Heart right ventricle (tissue), 16 donors: ENCODE measurements around the gene FBXO28. TPM values are rescaled to one million over a fixed set of nuclear protein-coding genes. Genes with fewer than 3 reads are reported as not detected.

Experiments
- ATAC-seq, 8 donors: fragments of 200-7000 bp; cut with Tn5 transposase; one replicate each; pipeline ENCODE4 v1.9.1; 2020; ENCODE audit warnings: mild to moderate bottlenecking in 8 of 8, moderate library complexity in 8 of 8, moderate number of reproducible peaks in 1 of 8
- DNase-seq, 2 donors: peaks; one replicate each; pipeline ENCODE4 v3.0.0-alpha.2; 2020
- H3K27ac ChIP-seq, 10 donors: fragments of 200-600 bp; sonication (generic) in 2 of 10; one replicate each; pipeline versions ENCODE4 v1.5.0 to v1.8.0; 2020 to 2022; ENCODE audit warnings: mild to moderate bottlenecking in 3 of 10
- H3K27me3 ChIP-seq, 7 donors: fragments of 200-600 bp; one replicate each; pipeline ENCODE4 v1.8.0; 2021 to 2022; ENCODE audit warnings: mild to moderate bottlenecking in 2 of 7
- H3K36me3 ChIP-seq, 9 donors: fragments of 200-600 bp; sonication (generic) in 1 of 9; one replicate each; pipeline versions ENCODE4 v1.5.0 to v1.8.0; 2020 to 2022; ENCODE audit warnings: mild to moderate bottlenecking in 2 of 9
- H3K4me1 ChIP-seq, 9 donors: fragments of 200-600 bp; sonication (generic) in 1 of 9; one replicate each; pipeline versions ENCODE4 v1.5.0 to v1.8.0; 2020 to 2022; ENCODE audit warnings: mild to moderate bottlenecking in 4 of 9
- H3K4me3 ChIP-seq, 10 donors: fragments of 200-600 bp; sonication (generic) in 2 of 10; one replicate each; pipeline versions ENCODE4 v1.5.0 to v1.8.0; 2020 to 2022; ENCODE audit warnings: mild to moderate bottlenecking in 7 of 10, moderate library complexity in 2 of 10
- H3K9me3 ChIP-seq, 11 donors: fragments of 200-600 bp in 10 of 11; sonication (generic) in 2 of 11; one replicate each; pipeline versions ENCODE4 v1.5.0 to v1.8.0; 2013 to 2022; ENCODE audit warnings: mild to moderate bottlenecking in 2 of 11, control low read depth in 1 of 11, moderate library complexity in 1 of 11
- WGBS, 2 donors: extraction: QIAGEN DNeasy Blood & Tissue Kit; methylation state at CpG; one replicate each; pipeline ENCODE4 v1.1.7; 2013; ENCODE audit warnings: inconsistent platforms in 1 of 2; 5-methylcytosine and 5-hydroxymethylcytosine counted together
- intact Hi-C, 10 donors: fragments of 100-400 bp; cut with DNase I; formaldehyde crosslinking; loops; one replicate each; pipeline versions ENCODE4 v1.11.1 to v1.14.2; 2022
- polyA plus RNA-seq, 2 donors: library from polyadenylated mRNA; stranded (reverse); fragments of 200-250 nt; gene quantifications; one replicate each; pipeline ENCODE4 v1.2.3, GENCODE V29; 2013
- total RNA-seq, 10 donors: library from RNA; stranded (reverse); fragmentation: NEBNext Ultra II Directional in 3 of 10; extraction: Animal tissue kit (Norgen Biotek cat#: 25700) in 3 of 10; gene quantifications; one replicate each; pipeline versions ENCODE4 v1.2.1 to v1.2.4, GENCODE V29; 2021 to 2023
- TF ChIP-seq, protein P1 (sequence below), 9 donors: fragments of 200-600 bp; sonication (generic) in 2 of 9; IDR thresholded peaks; one replicate each; pipeline versions ENCODE4 v1.5.0 to v1.8.0; 2021 to 2022; ENCODE audit warnings: antibody characterized with exemption in 9 of 9, mild to moderate bottlenecking in 5 of 9, moderate library complexity in 1 of 9
- donor health status: Arrhythmogenic right ventricular cardiomyopathy.
- donor health status: ischemic (EF 13 %, LVEDD 7.1; RV severe dilation, severe dysfunction).
- donor health status: healthy with polysubstance abuse.
- donor health status: DM: no; HTN: yes; CAD: no.
- donor health status: DM: no; HTN: no; CAD: no.
- donor health status: ischemic (EF 25% LVEDD 6.9; RV normal size, moderate dysfunction).
- donor health status: ischemic (EF 25% LVEDD 5.7; RV mildly dilated, moderate dysfunction).
- donor health status: healthy.
- donor health status: DM: yes; HTN: yes; CAD: no.
- donor health status: Ischemic cardiomyopathy.
- donor health status: ischemic (EF 35%, LVEDD 5.7; RV mildly dilated, moderate dysfunction).
- donor health status: nonischemic (EF 11% LVEDD 7.7; RV severe dilation, severe dysfunction).
- donor health status: DM: yes; HTN: yes; CAD: no.
- donor health status: PGD.
- donor health status: ischemic (EF 29% LVEDD 5.4; RV normal size, mild dysfunction).
- donor health status: nonischemic (EF 23%, LVEDD 6.1; RV moderate dilation, normal function).

The FBXO28 gene
- total and polyA plus RNA-seq, 12 donors: 5.9 to 22.9 (median 20.1) TPM

GRCh38 chr1:224159541-224159940 lies 45.6 kb downstream of the FBXO28 start:
- Histone ChIP-seq H3K9me3 (no peaks in the 10 kb centered on the region), H3K4me1 (no peaks in the 10 kb centered on the region), H3K27me3 (no peaks in the 10 kb centered on the region), H3K36me3 (peaks cover 0 to 75% (median 19%) of the 10 kb centered on the region in 9 donors), H3K4me3 (no peak overlapping the region), H3K27ac (no peak overlapping the region)
- no peak for DNase-seq
- intact Hi-C loops: no loop called here
- ATAC-seq: no peak
- TF ChIP-seq, protein P1, sequence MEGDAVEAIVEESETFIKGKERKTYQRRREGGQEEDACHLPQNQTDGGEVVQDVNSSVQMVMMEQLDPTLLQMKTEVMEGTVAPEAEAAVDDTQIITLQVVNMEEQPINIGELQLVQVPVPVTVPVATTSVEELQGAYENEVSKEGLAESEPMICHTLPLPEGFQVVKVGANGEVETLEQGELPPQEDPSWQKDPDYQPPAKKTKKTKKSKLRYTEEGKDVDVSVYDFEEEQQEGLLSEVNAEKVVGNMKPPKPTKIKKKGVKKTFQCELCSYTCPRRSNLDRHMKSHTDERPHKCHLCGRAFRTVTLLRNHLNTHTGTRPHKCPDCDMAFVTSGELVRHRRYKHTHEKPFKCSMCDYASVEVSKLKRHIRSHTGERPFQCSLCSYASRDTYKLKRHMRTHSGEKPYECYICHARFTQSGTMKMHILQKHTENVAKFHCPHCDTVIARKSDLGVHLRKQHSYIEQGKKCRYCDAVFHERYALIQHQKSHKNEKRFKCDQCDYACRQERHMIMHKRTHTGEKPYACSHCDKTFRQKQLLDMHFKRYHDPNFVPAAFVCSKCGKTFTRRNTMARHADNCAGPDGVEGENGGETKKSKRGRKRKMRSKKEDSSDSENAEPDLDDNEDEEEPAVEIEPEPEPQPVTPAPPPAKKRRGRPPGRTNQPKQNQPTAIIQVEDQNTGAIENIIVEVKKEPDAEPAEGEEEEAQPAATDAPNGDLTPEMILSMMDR (IDR thresholded peaks at IDR 0.05): no peak
- WGBS, 2 donors: 75 to 79% methylated on average over 6 of the region's 6 CpGs

- ATAC-seq: no peak
- Histone ChIP-seq H3K4me3 (no peak overlapping the region), H3K27me3 (no peaks in the 10 kb centered on the region), H3K36me3 (peaks cover 0 to 71% (median 19%) of the 10 kb centered on the region in 9 donors), H3K27ac (no peak overlapping the region), H3K4me1 (no peaks in the 10 kb centered on the region), H3K9me3 (no peaks in the 10 kb centered on the region)
- WGBS, 2 donors: 83% methylated on average over 9 of the region's 9 CpGs
- TF ChIP-seq, protein P1 (IDR thresholded peaks at IDR 0.05): no peak
- intact Hi-C loops: loop anchor here in 1 of 10 donors (10.0 kb wide), 1 partner anchor 165 kb away; no protein-coding TSS in a partner anchor
- no peak for DNase-seq
These were observed 46.3 kb downstream of the FBXO28 start for GRCh38 chr1:224160171-224160682.

DNA sequence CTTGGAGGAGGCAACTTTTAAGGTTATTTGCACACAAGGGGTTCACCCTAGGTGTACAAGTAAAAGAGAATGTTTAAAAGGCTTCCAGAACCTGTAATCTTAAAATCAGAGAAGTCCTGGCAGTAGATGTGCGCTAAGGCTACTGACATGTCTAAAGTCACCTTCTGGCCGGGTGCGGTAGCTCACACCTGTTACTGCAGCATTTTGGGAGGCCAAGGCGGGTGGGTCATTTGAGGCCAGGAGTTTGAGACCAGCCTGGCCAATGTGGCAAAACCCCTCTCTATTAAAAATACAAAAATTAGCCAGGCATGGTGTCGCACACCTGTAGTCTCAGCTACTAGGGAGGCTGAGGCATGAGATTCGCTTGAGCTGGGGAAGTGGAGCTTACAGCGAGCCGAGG lies 48.9 kb downstream of the FBXO28 start:
- DNase-seq (no peak), ATAC-seq (no peak)
- no peaks in the 10 kb centered on the region for H3K27me3 ChIP-seq
- no peak overlapping the region for H3K27ac ChIP-seq
- WGBS, 2 donors: 96 to 97% methylated on average over 8 of the region's 8 CpGs
- intact Hi-C loops: loop anchor here in 1 of 10 donors (10.0 kb wide), 1 partner anchor 162 kb away; no protein-coding TSS in a partner anchor
- H3K9me3 ChIP-seq: no peaks in the 10 kb centered on the region
- TF ChIP-seq, protein P1 (IDR thresholded peaks at IDR 0.05): no peak
- no peaks in the 10 kb centered on the region for H3K4me1 ChIP-seq
- H3K36me3 ChIP-seq: peaks cover 0 to 45% (median 14%) of the 10 kb centered on the region in 9 donors
- H3K4me3 ChIP-seq: no peak overlapping the region

DNA sequence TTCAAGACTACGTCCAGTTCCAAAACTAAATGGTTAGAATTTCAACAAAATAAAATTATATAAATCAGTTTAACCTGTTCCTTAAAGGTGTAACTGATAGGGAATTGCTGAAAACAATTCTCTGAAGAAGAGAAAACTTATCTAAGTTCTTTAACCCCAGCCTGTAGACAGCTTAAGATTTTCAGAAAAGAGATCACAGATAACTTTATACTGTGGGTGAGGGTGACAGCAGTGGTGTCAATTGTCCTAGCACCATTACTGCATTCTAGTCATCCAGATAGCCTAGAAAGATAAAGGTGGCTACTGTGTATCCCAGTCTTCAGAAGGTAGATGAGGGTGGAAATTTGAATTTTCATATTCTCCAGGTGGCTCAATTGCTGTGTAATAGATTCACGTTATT lies 49.4 kb downstream of the FBXO28 start:
- intact Hi-C loops: loop anchor here in 1 of 10 donors (10.0 kb wide), 1 partner anchor 161 kb away; no protein-coding TSS in a partner anchor
- H3K36me3 ChIP-seq: peaks cover 0 to 40% (median 9%) of the 10 kb centered on the region in 9 donors
- peaks cover 0 to 3% (median 1%) of the 10 kb centered on the region in 9 donors for H3K4me1 ChIP-seq
- TF ChIP-seq, protein P1 (IDR thresholded peaks at IDR 0.05): no peak
- H3K4me3 ChIP-seq: no peak overlapping the region
- H3K27ac ChIP-seq: no peak overlapping the region
- ATAC-seq (no peak), DNase-seq (no peak)
- H3K9me3 ChIP-seq: no peaks in the 10 kb centered on the region
- WGBS, 2 donors: 65 to 84% methylated on average over 2 of the region's 2 CpGs
- no peaks in the 10 kb centered on the region for H3K27me3 ChIP-seq
